OCI-LY1 (cell line): ENCODE results near the gene KCNE2.
"Not testable (repeated sequence)": the region's sequence is repeated elsewhere in the genome, so short reads cannot be mapped to it uniquely, and the experiment has no call there.

Experiments
- H2AFZ ChIP-seq: fragments of 200-600 bp; sonication (generic), shearing (Covaris generic); 2 replicates; pipeline ENCODE4 v1.6.0; 2014; ENCODE audit warnings: antibody characterized with exemption, mild to moderate bottlenecking, low read length
- H3F3A ChIP-seq: fragments of 200-600 bp; sonication (generic), shearing (Covaris generic); 2 replicates; pipeline ENCODE4 v1.6.0; 2014; ENCODE audit warnings: mild to moderate bottlenecking, antibody characterized with exemption, low read length, moderate library complexity; ENCODE audit not compliant: insufficient read depth
- H3K27ac ChIP-seq: fragments of 200-600 bp; sonication (generic); 2 replicates; pipeline ENCODE4 v1.5.1; 2014; ENCODE audit warnings: low read length, mixed run types, mild to moderate bottlenecking, low read depth; ENCODE audit not compliant: poor library complexity, severe bottlenecking
- H3K27me3 ChIP-seq: fragments of 200-600 bp; sonication (generic); 2 replicates; pipeline ENCODE4 v1.6.0; 2014; ENCODE audit warnings: antibody characterized with exemption, mild to moderate bottlenecking, low read length, moderate library complexity; ENCODE audit not compliant: insufficient read depth
- H3K36me3 ChIP-seq: fragments of 200-600 bp; sonication (generic); 2 replicates; pipeline ENCODE4 v1.6.1; 2014; ENCODE audit warnings: mild to moderate bottlenecking, antibody characterized with exemption, low read length, moderate library complexity, mixed read lengths; ENCODE audit not compliant: insufficient read depth
- H3K4me1 ChIP-seq: fragments of 200-600 bp; sonication (generic); 2 replicates; pipeline ENCODE4 v1.5.1; 2014; ENCODE audit warnings: mild to moderate bottlenecking, low read length, moderate library complexity; ENCODE audit not compliant: insufficient read depth, severe bottlenecking
- H3K4me2 ChIP-seq: fragments of 200-600 bp; sonication (generic), shearing (Covaris generic); 2 replicates; pipeline ENCODE4 v1.6.1; 2014; ENCODE audit warnings: low read length
- H3K4me3 ChIP-seq: fragments of 200-600 bp; sonication (generic); 2 replicates; pipeline ENCODE4 v1.5.1; 2014; ENCODE audit warnings: low read length, low read depth, mild to moderate bottlenecking, mixed read lengths; ENCODE audit not compliant: poor library complexity, severe bottlenecking
- H3K79me2 ChIP-seq: fragments of 200-600 bp; shearing (Covaris generic); 2 replicates; pipeline ENCODE4 v1.6.1; 2016; ENCODE audit warnings: mixed run types, low read length, mixed read lengths; ENCODE audit not compliant: insufficient read depth
- H3K9ac ChIP-seq: fragments of 200-600 bp; sonication (generic), shearing (Covaris generic); 2 replicates; pipeline ENCODE4 v1.6.1; 2014; ENCODE audit warnings: mild to moderate bottlenecking, low read length, mixed read lengths
- H3K9me2 ChIP-seq: fragments of 200-600 bp; sonication (generic), shearing (Covaris generic); 2 replicates; pipeline ENCODE4 v1.6.1; 2014; ENCODE audit warnings: low read depth, mild to moderate bottlenecking, low read length, mixed read lengths
- H3K9me3 ChIP-seq: fragments of 200-600 bp; shearing (Covaris generic); 2 replicates; pipeline ENCODE4 v1.6.1; 2014; ENCODE audit warnings: low read length, mixed read lengths
- H4K20me1 ChIP-seq: fragments of 200-600 bp; sonication (generic), shearing (Covaris generic); 2 replicates; pipeline ENCODE4 v1.6.0; 2016; ENCODE audit warnings: mild to moderate bottlenecking, low read length; ENCODE audit not compliant: insufficient read depth
- CTCF ChIP-seq: fragments of 200-600 bp; sonication (generic), shearing (Covaris generic); IDR thresholded peaks from 2 replicates; pipeline ENCODE4 v1.5.1; 2017; ENCODE audit warnings: mild to moderate bottlenecking, antibody characterized with exemption, low read length, moderate library complexity, mixed read lengths
- EZH2 ChIP-seq: fragments of 200-600 bp; sonication (generic), shearing (Covaris generic); IDR thresholded peaks from 2 replicates; pipeline ENCODE4 v1.8.0; 2017; ENCODE audit warnings: borderline replicate concordance, mixed run types, mild to moderate bottlenecking, antibody characterized with exemption, low read length, moderate library complexity, mixed read lengths

KCNE2 gene

GRCh38 chr21:34372321-34372720 is 8.5 kb downstream of the KCNE2 start:
- Histone ChIP-seq H3K4me1 (no peaks in the 10 kb centered on the region), H3K27ac (no peak overlapping the region), H3K4me3 (no peak overlapping the region), H2AFZ (no peak overlapping the region), H3K4me2 (no peak overlapping the region), H3K27me3 (no peaks in the 10 kb centered on the region), H3K79me2 (no peaks in the 10 kb centered on the region), H3K9me2 (no peaks in the 10 kb centered on the region), H3K36me3 (no peaks in the 10 kb centered on the region), H3K9ac (no peak overlapping the region), H4K20me1 (no peaks in the 10 kb centered on the region), H3F3A (no peaks in the 10 kb centered on the region), H3K9me3 (no peaks in the 10 kb centered on the region)
- TF ChIP-seq EZH2 = no peak
- no peak for TF ChIP-seq CTCF

- H3K79me2 ChIP-seq, H3K36me3 ChIP-seq, H3K27me3 ChIP-seq, H3F3A ChIP-seq, H3K4me2 ChIP-seq, H3K9me3 ChIP-seq, H3K27ac ChIP-seq, H3K9me2 ChIP-seq, H2AFZ ChIP-seq, H4K20me1 ChIP-seq, H3K4me1 ChIP-seq, H3K4me3 ChIP-seq, H3K9ac ChIP-seq: not testable (repeated sequence)
These were observed 10.7 kb downstream of the KCNE2 start for GRCh38 chr21:34374462-34374861.

- not testable (repeated sequence) for H3K9ac ChIP-seq, H3K4me3 ChIP-seq, H3K4me1 ChIP-seq, H3K27me3 ChIP-seq, H3F3A ChIP-seq, H3K9me2 ChIP-seq, H3K27ac ChIP-seq, H3K36me3 ChIP-seq, H4K20me1 ChIP-seq, H3K9me3 ChIP-seq, H2AFZ ChIP-seq, H3K4me2 ChIP-seq, H3K79me2 ChIP-seq
These were observed 11.3 kb downstream of the KCNE2 start, which contains the start of gene SMIM11 for GRCh38 chr21:34374940-34375618. Gene SMIM11, plus strand, starts transcription at chr21:34375507. Its CDS starts 3,998 bp downstream, at chr21:34379505.

GRCh38 chr21:34375619-34375972 is 11.8 kb downstream of the KCNE2 start:
- not testable (repeated sequence) for H3F3A ChIP-seq, H3K27ac ChIP-seq, H3K4me2 ChIP-seq, H3K4me1 ChIP-seq, H4K20me1 ChIP-seq, H3K79me2 ChIP-seq, H3K27me3 ChIP-seq, H2AFZ ChIP-seq, H3K9me3 ChIP-seq, H3K9ac ChIP-seq, H3K36me3 ChIP-seq, H3K9me2 ChIP-seq, H3K4me3 ChIP-seq

GRCh38 chr21:34383138-34383537 is 19.3 kb downstream of the KCNE2 start:
- not testable (repeated sequence) for H2AFZ ChIP-seq, H3F3A ChIP-seq, H3K4me2 ChIP-seq, H4K20me1 ChIP-seq, H3K36me3 ChIP-seq, H3K9me3 ChIP-seq, H3K4me1 ChIP-seq, H3K9me2 ChIP-seq, H3K79me2 ChIP-seq, H3K4me3 ChIP-seq, H3K9ac ChIP-seq, H3K27ac ChIP-seq, H3K27me3 ChIP-seq

GRCh38 chr21:34383724-34384415 is 20.1 kb downstream of the KCNE2 start:
- H3F3A ChIP-seq = not testable (repeated sequence)

GRCh38 chr21:34400522-34400921 is 36.7 kb downstream of the KCNE2 start:
- H3K4me1 ChIP-seq, H3K4me3 ChIP-seq, H3F3A ChIP-seq, H3K27ac ChIP-seq, H4K20me1 ChIP-seq, H3K9ac ChIP-seq, H3K27me3 ChIP-seq, H3K79me2 ChIP-seq, H3K4me2 ChIP-seq, H2AFZ ChIP-seq, H3K9me3 ChIP-seq, H3K36me3 ChIP-seq, H3K9me2 ChIP-seq: not testable (repeated sequence)

More at GRCh38 chr21:34383724-34384415, 20.1 kb downstream of the KCNE2 start:
- not testable (repeated sequence) for H3K9ac ChIP-seq, H3K4me1 ChIP-seq, H3K4me2 ChIP-seq, H3K36me3 ChIP-seq, H3K27me3 ChIP-seq, H2AFZ ChIP-seq, H3K9me3 ChIP-seq, H3K79me2 ChIP-seq, H3K4me3 ChIP-seq, H3K9me2 ChIP-seq, H4K20me1 ChIP-seq, H3K27ac ChIP-seq
